ENCODE results near the gene ZNF470.

- no peak for TF ChIP-seq CTCF (IDR thresholded peaks at IDR 0.05)
- no peak for TF ChIP-seq POLR2A (IDR thresholded peaks at IDR 0.05)
Measured at GRCh38 chr19:56613639-56614038, 46.4 kb downstream of the ZNF470 start.

Data from lower leg skin (tissue), 3 donors.